HG03103 (cell line): Measurements from ENCODE around the gene ANGEL2.

Experiments used
- ATAC-seq: cut with Tn5 transposase; IDR thresholded peaks from one replicate; pipeline ENCODE4 v1.9.1; 2021; ENCODE audit warnings: low read depth; ENCODE audit not compliant: unreplicated experiment

The ANGEL2 gene

GRCh38 chr1:212952641-212952976, 63.1 kb downstream of the ANGEL2 start:
- ATAC-seq: no peak

GRCh38 chr1:212951947-212952640, 63.6 kb downstream of the ANGEL2 start:
- ATAC-seq: no peak

- no peak for ATAC-seq
These were observed 64.3 kb downstream of the ANGEL2 start for GRCh38 chr1:212951126-212951946.

- ATAC-seq: peak; percentile 90
These were observed 65.2 kb downstream of the ANGEL2 start, which contains the start of gene VASH2 for GRCh38 chr1:212950243-212951125. Gene VASH2, plus strand, starts transcription at chr1:212950541. Its CDS starts 1,002 bp downstream, at chr1:212951543.

- ATAC-seq: no peak
These were observed 65.9 kb downstream of the ANGEL2 start for GRCh38 chr1:212949771-212950170.

GRCh38 chr1:212946872-212947271, 68.8 kb downstream of the ANGEL2 start:
- no peak for ATAC-seq

- ATAC-seq: no peak
These were observed 70.1 kb downstream of the ANGEL2 start for GRCh38 chr1:212945463-212946160.

GRCh38 chr1:212945056-212945455, 70.6 kb downstream of the ANGEL2 start:
- no peak for ATAC-seq

- no peak for ATAC-seq
These were observed 71.3 kb downstream of the ANGEL2 start for GRCh38 chr1:212944229-212944901.

GRCh38 chr1:212943393-212943710, 72.3 kb downstream of the ANGEL2 start:
- no peak for ATAC-seq

GRCh38 chr1:212942679-212943392, 72.8 kb downstream of the ANGEL2 start:
- ATAC-seq: no peak
